A673 (cell line): ENCODE data around the gene SND1. TPM values are rescaled to one million over a fixed set of nuclear protein-coding genes. Genes with fewer than 3 reads are reported as not detected.

ENCODE experiments used
- BruUV-seq: library from RNA; stranded (reverse); fragments of 400-500 nt; replicated peaks from 2 replicates; lab custom pipeline; 2021; lab: Mats Ljungman, UMichigan
- CTCF ChIA-PET: fragments of 300-600 bp; sonication (Branson Sonifier 250); formaldehyde crosslinking; loops from one replicate; lab custom pipeline; 2022; ENCODE audit warnings: antibody characterized with exemption; lab: Charles Lee
- POLR2A ChIA-PET: fragments of 300-600 bp; sonication (Branson Sonifier 250); formaldehyde crosslinking; loops from one replicate; lab custom pipeline; 2022; ENCODE audit warnings: antibody characterized with exemption; ENCODE audit not compliant: low non-redundant PET; lab: Charles Lee
- DNase-seq: peaks from one replicate; pipeline ENCODE4 v3.0.0-alpha.2; 2015; ENCODE audit warnings: low spot score
- H3K27ac ChIP-seq: fragments of 200-600 bp; sonication (generic); 2 replicates; pipeline ENCODE4 v1.5.1; 2016; ENCODE audit warnings: mixed run types, low read depth, mild to moderate bottlenecking, mixed read lengths, antibody characterized with exemption, low read length; ENCODE audit not compliant: poor library complexity, severe bottlenecking
- H3K27me3 ChIP-seq: fragments of 200-600 bp; sonication (generic); replicated peaks from 2 replicates; pipeline ENCODE4 v1.6.1; 2017; ENCODE audit warnings: mixed run types, low read depth, mild to moderate bottlenecking, mixed read lengths, antibody characterized with exemption, low read length; ENCODE audit not compliant: insufficient read depth, poor library complexity
- H3K36me3 ChIP-seq: fragments of 200-600 bp; sonication (generic); 2 replicates; pipeline ENCODE4 v1.6.1; 2016; ENCODE audit warnings: mixed run types, mild to moderate bottlenecking, mixed read lengths, antibody characterized with exemption, low read length; ENCODE audit not compliant: insufficient read depth, poor library complexity, severe bottlenecking
- H3K4me1 ChIP-seq: fragments of 200-600 bp; sonication (generic); 2 replicates; pipeline ENCODE4 v1.6.1; 2017; ENCODE audit warnings: mixed run types, mild to moderate bottlenecking, mixed read lengths, antibody characterized with exemption, low read length; ENCODE audit not compliant: insufficient read depth, poor library complexity, severe bottlenecking
- H3K4me3 ChIP-seq: fragments of 200-600 bp; sonication (generic); 2 replicates; pipeline ENCODE4 v1.5.1; 2016; ENCODE audit warnings: low read depth, mixed run types, mild to moderate bottlenecking, mixed read lengths, low read length; ENCODE audit not compliant: poor library complexity, severe bottlenecking
- H3K9me3 ChIP-seq: fragments of 200-600 bp; sonication (generic); 2 replicates; pipeline ENCODE4 v1.6.1; 2016; ENCODE audit warnings: mixed run types, low read depth, mild to moderate bottlenecking, mixed read lengths, antibody characterized with exemption, low read length; ENCODE audit not compliant: poor library complexity, severe bottlenecking
- CTCF ChIP-seq: fragments of 300-800, 200-600 bp; sonication (generic); conservative IDR thresholded peaks from 2 replicates; pipeline ENCODE4 v1.5.1; 2017; ENCODE audit warnings: low read depth, mild to moderate bottlenecking, antibody characterized with exemption, low read length, moderate library complexity, mixed read lengths
- EZH2 ChIP-seq: fragments of 200-600 bp; sonication (generic); IDR thresholded peaks from 2 replicates; pipeline ENCODE4 v1.6.1; 2017; ENCODE audit warnings: borderline replicate concordance, low read depth, mild to moderate bottlenecking, mixed read lengths, antibody characterized with exemption, low read length; ENCODE audit not compliant: poor library complexity, severe bottlenecking
- intact Hi-C: fragments of 100-400 bp; cut with micrococcal nuclease; formaldehyde crosslinking; loops from one replicate; pipeline ENCODE4 v1.10.0; 2022; ENCODE audit not compliant: unreplicated experiment
- total RNA-seq: library from RNA; stranded (reverse); gene quantifications from 2 replicates; pipeline ENCODE4 v1.2.3, GENCODE V29; 2021

SND1 gene
- total RNA-seq, 1 experiment from 2014 or later = 177 TPM

- no peak for TF ChIP-seq CTCF
- no peak for TF ChIP-seq EZH2
- H3K4me3 ChIP-seq = no peak overlapping the region
- H3K27me3 ChIP-seq = no peaks in the 10 kb centered on the region
- ChIA-PET CTCF (no interaction called here), POLR2A (no interaction called here)
- no peak overlapping the region for H3K27ac ChIP-seq
- H3K36me3 ChIP-seq = no peaks in the 10 kb centered on the region
- no peak for DNase-seq
- no peaks in the 10 kb centered on the region for H3K9me3 ChIP-seq
- intact Hi-C loops = no loop called here
- BruUV-seq = no TSS peak
- no peaks in the 10 kb centered on the region for H3K4me1 ChIP-seq
These were observed 19.6 kb upstream of the SND1 start for GRCh38 chr7:127632276-127632910.

GRCh38 chr7:127635659-127636285, 16.2 kb upstream of the SND1 start:
- CTCF ChIA-PET = no interaction called here
- Histone ChIP-seq H3K27me3 (no peaks in the 10 kb centered on the region), H3K36me3 (no peaks in the 10 kb centered on the region), H3K9me3 (no peaks in the 10 kb centered on the region), H3K4me1 (no peaks in the 10 kb centered on the region), H3K4me3 (no peak overlapping the region), H3K27ac (no peak overlapping the region)
- POLR2A ChIA-PET = no interaction called here
- no TSS peak for BruUV-seq
- DNase-seq = no peak
- intact Hi-C loops = no loop called here
- TF ChIP-seq CTCF (no peak), EZH2 (no peak)

- Histone ChIP-seq H3K36me3 (no peaks in the 10 kb centered on the region), H3K4me1 (no peaks in the 10 kb centered on the region), H3K4me3 (no peak overlapping the region), H3K9me3 (no peaks in the 10 kb centered on the region), H3K27ac (no peak overlapping the region), H3K27me3 (no peaks in the 10 kb centered on the region)
- intact Hi-C loops = no loop called here
- CTCF ChIA-PET = no interaction called here
- POLR2A ChIA-PET = no interaction called here
- DNase-seq = no peak
- BruUV-seq = no TSS peak
- no peak for TF ChIP-seq EZH2
- no peak for TF ChIP-seq CTCF
These were observed 13.8 kb upstream of the SND1 start for GRCh38 chr7:127638197-127638596.
